ENCODE measurements around the gene STUM.

The STUM gene

GRCh38 chr1:226656201-226656600 lies 107.6 kb downstream of the STUM start:
- DNase-seq = peak; percentile 97

- DNase-seq = peak; percentile 94
These were observed 108.2 kb downstream of the STUM start for GRCh38 chr1:226656601-226657277.

- peak; percentile 92 for DNase-seq
These were observed 109.5 kb downstream of the STUM start for GRCh38 chr1:226657895-226658545.

GRCh38 chr1:226658546-226659125 lies 110.1 kb downstream of the STUM start:
- no peak for DNase-seq
